OCI-LY1 (cell line): ENCODE measurements around the gene CD300LB.

Experiments used
- EZH2 ChIP-seq: fragments of 200-600 bp; sonication (generic), shearing (Covaris generic); IDR thresholded peaks from 2 replicates; pipeline ENCODE4 v1.8.0; 2017; ENCODE audit warnings: borderline replicate concordance, mixed run types, mild to moderate bottlenecking, antibody characterized with exemption, low read length, moderate library complexity, mixed read lengths
- TF ChIP-seq, protein P1 (sequence below): fragments of 200-600 bp; sonication (generic), shearing (Covaris generic); IDR thresholded peaks from 2 replicates; pipeline ENCODE4 v1.5.1; 2017; ENCODE audit warnings: mild to moderate bottlenecking, antibody characterized with exemption, low read length, moderate library complexity, mixed read lengths

- TF ChIP-seq, protein P1, sequence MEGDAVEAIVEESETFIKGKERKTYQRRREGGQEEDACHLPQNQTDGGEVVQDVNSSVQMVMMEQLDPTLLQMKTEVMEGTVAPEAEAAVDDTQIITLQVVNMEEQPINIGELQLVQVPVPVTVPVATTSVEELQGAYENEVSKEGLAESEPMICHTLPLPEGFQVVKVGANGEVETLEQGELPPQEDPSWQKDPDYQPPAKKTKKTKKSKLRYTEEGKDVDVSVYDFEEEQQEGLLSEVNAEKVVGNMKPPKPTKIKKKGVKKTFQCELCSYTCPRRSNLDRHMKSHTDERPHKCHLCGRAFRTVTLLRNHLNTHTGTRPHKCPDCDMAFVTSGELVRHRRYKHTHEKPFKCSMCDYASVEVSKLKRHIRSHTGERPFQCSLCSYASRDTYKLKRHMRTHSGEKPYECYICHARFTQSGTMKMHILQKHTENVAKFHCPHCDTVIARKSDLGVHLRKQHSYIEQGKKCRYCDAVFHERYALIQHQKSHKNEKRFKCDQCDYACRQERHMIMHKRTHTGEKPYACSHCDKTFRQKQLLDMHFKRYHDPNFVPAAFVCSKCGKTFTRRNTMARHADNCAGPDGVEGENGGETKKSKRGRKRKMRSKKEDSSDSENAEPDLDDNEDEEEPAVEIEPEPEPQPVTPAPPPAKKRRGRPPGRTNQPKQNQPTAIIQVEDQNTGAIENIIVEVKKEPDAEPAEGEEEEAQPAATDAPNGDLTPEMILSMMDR = no peak
- no peak for TF ChIP-seq EZH2
Measured at GRCh38 chr17:74542166-74542565, 10.9 kb upstream of the CD300LB start.
